ENCODE measurements around the gene SLC6A2.
"Not testable (repeated sequence)": the region's sequence is repeated elsewhere in the genome, so short reads cannot be mapped to it uniquely, and the experiment has no call there.

Gene SLC6A2

GRCh38 chr16:55655897-55656681 lies at the start of gene SLC6A2:
TSS of gene SLC6A2 (plus strand) at chr16:55655988. CDS start at chr16:55656695, 707 bp downstream.
- DNase-seq, result no peak

- DNase-seq, result no peak
Observed at GRCh38 chr16:55613613-55614335, 42.0 kb upstream of the SLC6A2 start.

- no peak for DNase-seq
Observed at GRCh38 chr16:55615071-55615470, 40.7 kb upstream of the SLC6A2 start.

GRCh38 chr16:55615670-55616069 lies 40.1 kb upstream of the SLC6A2 start:
- not testable (repeated sequence) for DNase-seq

GRCh38 chr16:55621771-55622170 lies 34.0 kb upstream of the SLC6A2 start:
- DNase-seq, result no peak

- DNase-seq, result no peak
Observed at GRCh38 chr16:55622272-55622671, 33.5 kb upstream of the SLC6A2 start.

- DNase-seq, result no peak
Observed at GRCh38 chr16:55622930-55623561, 32.7 kb upstream of the SLC6A2 start.

- no peak for DNase-seq
Observed at GRCh38 chr16:55623640-55624039, 32.1 kb upstream of the SLC6A2 start.

- DNase-seq, result no peak
Observed at GRCh38 chr16:55624696-55625095, 31.1 kb upstream of the SLC6A2 start.

- no peak for DNase-seq
Observed at GRCh38 chr16:55625843-55626242, 29.9 kb upstream of the SLC6A2 start.

GRCh38 chr16:55628306-55628968 lies 27.4 kb upstream of the SLC6A2 start:
- no peak for DNase-seq

- no peak for DNase-seq
Observed at GRCh38 chr16:55630774-55631173, 25.0 kb upstream of the SLC6A2 start.

GRCh38 chr16:55632259-55632658 lies 23.5 kb upstream of the SLC6A2 start:
- DNase-seq, result no peak

- DNase-seq, result no peak
Observed at GRCh38 chr16:55634193-55634592, 21.6 kb upstream of the SLC6A2 start.

- no peak for DNase-seq
Observed at GRCh38 chr16:55638256-55638655, 17.5 kb upstream of the SLC6A2 start.

- DNase-seq, result no peak
Observed at GRCh38 chr16:55640701-55641327, 15.0 kb upstream of the SLC6A2 start.

- no peak for DNase-seq
Observed at GRCh38 chr16:55641430-55642056, 14.2 kb upstream of the SLC6A2 start.

- no peak for DNase-seq
Observed at GRCh38 chr16:55642611-55643010, 13.2 kb upstream of the SLC6A2 start.

- no peak for DNase-seq
Observed at GRCh38 chr16:55643161-55643970, 12.4 kb upstream of the SLC6A2 start.

GRCh38 chr16:55645986-55646385 lies 9.8 kb upstream of the SLC6A2 start:
- DNase-seq, result no peak

GRCh38 chr16:55647343-55647742 lies 8.4 kb upstream of the SLC6A2 start:
- no peak for DNase-seq

Data from activated effector memory CD4-positive, alpha-beta T cell treated with Interleukin-2 at 50 U/mL for 16 hours (primary cell).